ENCODE measurements around the gene TEDC1.

DNA sequence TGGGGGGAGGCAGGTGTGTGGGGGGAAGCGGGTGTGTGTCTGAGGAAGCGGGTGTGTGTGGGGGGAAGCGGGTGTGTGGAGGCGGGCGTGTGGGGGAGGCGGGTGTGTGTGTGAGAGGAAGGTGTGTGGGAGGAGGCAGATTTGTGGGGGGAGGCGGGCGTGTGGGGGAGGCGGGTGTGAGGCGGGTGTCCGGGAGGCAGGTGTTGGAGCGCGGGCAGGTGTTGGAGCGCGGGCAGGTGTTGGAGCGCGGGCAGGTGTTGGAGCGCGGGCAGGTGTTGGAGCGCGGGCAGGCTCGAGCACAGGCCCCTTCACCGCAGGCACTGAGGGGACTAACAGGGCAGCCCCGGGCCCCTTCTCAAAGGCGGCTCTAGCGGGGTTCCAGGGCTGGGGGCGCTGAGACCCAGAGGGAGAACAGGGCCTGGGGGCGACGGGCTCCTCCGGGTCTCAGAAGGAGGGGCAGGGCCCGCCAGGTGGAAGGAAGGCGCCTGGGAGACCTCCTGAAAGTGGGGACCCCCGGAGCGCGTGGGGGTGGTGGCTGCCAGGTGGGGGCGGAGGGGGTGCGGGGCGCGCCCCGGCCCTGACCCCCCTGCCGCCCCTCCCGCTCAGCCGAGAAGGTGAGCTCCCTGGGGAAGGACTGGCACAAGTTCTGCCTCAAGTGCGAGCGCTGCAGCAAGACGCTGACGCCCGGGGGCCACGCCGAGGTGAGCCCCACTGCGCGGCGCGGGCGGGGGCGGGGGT is 13.2 kb upstream of the TEDC1 start:
- TF ChIP-seq CTCF (conservative IDR thresholded peaks at IDR 0.05; ENCODE audit: low read depth, low read length): no peak
- no peak for TF ChIP-seq EZH2 (IDR thresholded peaks at IDR 0.05; ENCODE audit: borderline replicate concordance, low read depth, low read length, poor library complexity, severe bottlenecking)
